OCI-LY1 (cell line): Measurements from ENCODE around the gene DDX24.

ENCODE experiments used
- CTCF ChIP-seq: fragments of 200-600 bp; sonication (generic), shearing (Covaris generic); IDR thresholded peaks from 2 replicates; pipeline ENCODE4 v1.5.1; 2017; ENCODE audit warnings: mild to moderate bottlenecking, antibody characterized with exemption, low read length, moderate library complexity, mixed read lengths
- EZH2 ChIP-seq: fragments of 200-600 bp; sonication (generic), shearing (Covaris generic); IDR thresholded peaks from 2 replicates; pipeline ENCODE4 v1.8.0; 2017; ENCODE audit warnings: borderline replicate concordance, mixed run types, mild to moderate bottlenecking, antibody characterized with exemption, low read length, moderate library complexity, mixed read lengths

- TF ChIP-seq EZH2 (no peak), CTCF (no peak)
These were observed 48.2 kb upstream of the DDX24 start, which contains the start of gene IFI27L2 for GRCh38 chr14:94129111-94129757.
